ENCODE data around the gene AGA. TPM values are rescaled to one million over a fixed set of nuclear protein-coding genes. Genes with fewer than 3 reads are reported as not detected.
A peak's percentile ranks its signal among the peaks of the same experiment; 100 is the strongest.

The AGA gene
- total and polyA plus RNA-seq, 2 of the 4 experiments (the other 2 are of a cell fraction): 26.3 to 38.5 TPM

DNA sequence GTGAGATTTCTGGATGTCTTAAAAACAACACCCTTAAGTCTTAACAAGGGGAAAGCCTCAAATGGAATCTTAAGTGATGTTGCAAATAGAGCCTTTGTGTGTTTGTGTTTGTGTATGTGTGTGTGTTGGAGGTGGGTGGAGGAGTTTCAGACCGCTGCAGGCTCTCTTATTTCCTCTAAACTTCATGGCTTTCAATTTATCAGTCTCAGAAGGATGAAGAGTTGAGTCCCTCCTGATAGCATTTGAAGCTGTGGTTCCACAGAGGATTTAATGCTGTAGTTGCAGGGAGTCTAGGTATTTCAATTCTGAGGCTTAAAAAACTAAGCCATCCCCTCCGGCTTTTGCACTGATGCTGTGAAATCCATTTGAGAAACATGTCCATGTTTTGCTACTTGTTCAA lies 4.3 kb upstream of the AGA start:
- Histone ChIP-seq H2BK15ac (ENCODE audit: low read depth, low read length) (no peak overlapping the region), H2BK120ac (ENCODE audit: low read depth, low read length) (peak overlapping the region; percentile 6; the same call in 1 of the 2 replicates), H3K9ac (ENCODE audit: low read depth, low read length) (no peak overlapping the region), H2AFZ (replicated peaks; ENCODE audit: low read length, poor library complexity) (no peak overlapping the region), H2AK5ac (ENCODE audit: low read depth, low read length) (no peak overlapping the region), H3K27me3 (ENCODE audit: control insufficient read depth, insufficient read depth, low read length) (no peaks in the 10 kb centered on the region), H3K56ac (ENCODE audit: extremely low read depth, insufficient read depth, low read length) (no peak overlapping the region), H3K36me3 (ENCODE audit: control insufficient read depth, insufficient read depth, low read length) (no peaks in the 10 kb centered on the region), H4K8ac (ENCODE audit: low read depth in 2 of 2, low read length in 2 of 2) (no peak overlapping the region; a peak in 1 of 4 replicates), H2BK5ac (ENCODE audit: low read depth, low read length, poor library complexity, severe bottlenecking) (peak overlapping the region; percentile 41), H3K79me1 (ENCODE audit: low read depth in 1 of 2, low read length in 2 of 2) (peaks cover 0 to 5% of the 10 kb centered on the region in 2 experiments; a peak in 2 of 4 replicates), H3K9me1 (ENCODE audit: insufficient read depth, low read length) (no peaks in the 10 kb centered on the region; the same call in 1 of the 2 replicates), H3K27ac (ENCODE audit: insufficient read depth, low read length) (no peak overlapping the region), H3K4me1 (ENCODE audit: control insufficient read depth, insufficient read depth, low read length) (peaks cover 5% of the 10 kb centered on the region; the same call in 1 of the 2 replicates), H2AK9ac (replicated peaks; ENCODE audit: low read depth, low read length, poor library complexity) (no peak overlapping the region), H3K23ac (ENCODE audit: low read depth, low read length) (no peak overlapping the region), H3K4me2 (ENCODE audit: low read depth, low read length) (peak overlapping the region; percentile 28; the same call in 1 of the 2 replicates), H4K5ac (ENCODE audit: low read depth, low read length) (peak overlapping the region; percentile 77; the same call in 1 of the 2 replicates), H3K9me3 (ENCODE audit: control insufficient read depth, insufficient read depth, low read length) (no peaks in the 10 kb centered on the region), H3K4me3 (ENCODE audit: insufficient read depth, low read depth, low read length) (no peak overlapping the region), H2BK20ac (ENCODE audit: low read depth, low read length) (no peak overlapping the region), H4K91ac (ENCODE audit: insufficient read depth, low read depth, low read length) (no peak overlapping the region), H3K14ac (replicated peaks; ENCODE audit: low read depth, low read length) (no peak overlapping the region), H3K4ac (ENCODE audit: low read depth, low read length) (no peak overlapping the region), H4K20me1 (ENCODE audit: insufficient read depth, low read length) (no peaks in the 10 kb centered on the region), H3K18ac (ENCODE audit: low read depth, low read length) (peak overlapping the region; percentile 33)
- dilution Hi-C loops (cut with HindIII; ENCODE audit: low sequenced_read_pairs, unreplicated experiment) (no loop called here), intact Hi-C loops (cut with micrococcal nuclease) (loop anchor here (5.0 kb wide), 1 partner anchor 86 kb away; no protein-coding TSS in a partner anchor), in situ Hi-C loops (cut with MboI; ENCODE audit: low sequenced_read_pairs) (no loop called here)
- no TSS peak for BruUV-seq (replicated peaks)
- TF ChIP-seq ELK1 (IDR thresholded peaks at IDR 0.05; ENCODE audit: borderline replicate concordance, low read depth, low read length): no peak
- TF ChIP-seq SMC3 (IDR thresholded peaks at IDR 0.05; ENCODE audit: low read depth, low read length): no peak
- ATAC-seq (ENCODE audit: low read depth): no peak
- DNase-seq: no peak
- no CpG with 5 or more reads among the region's 2 CpGs for WGBS, 2 experiments (ENCODE audit: extremely low coverage in 2 of 2, insufficient read length in 1 of 2)
- ChIA-PET POLR2A (ENCODE audit: unreplicated experiment) (no interaction called here), CTCF (interaction anchor here (0.5 kb wide), 1 partner anchor 121 kb away, joined by 4 read pairs; no protein-coding TSS in a partner anchor)
